GM21619 (cell line): ENCODE measurements around the gene RUNX1.

ENCODE experiments used
- ATAC-seq: cut with Tn5 transposase; IDR thresholded peaks from one replicate; pipeline ENCODE4 v1.9.1; 2021; ENCODE audit not compliant: unreplicated experiment

Gene RUNX1

DNA sequence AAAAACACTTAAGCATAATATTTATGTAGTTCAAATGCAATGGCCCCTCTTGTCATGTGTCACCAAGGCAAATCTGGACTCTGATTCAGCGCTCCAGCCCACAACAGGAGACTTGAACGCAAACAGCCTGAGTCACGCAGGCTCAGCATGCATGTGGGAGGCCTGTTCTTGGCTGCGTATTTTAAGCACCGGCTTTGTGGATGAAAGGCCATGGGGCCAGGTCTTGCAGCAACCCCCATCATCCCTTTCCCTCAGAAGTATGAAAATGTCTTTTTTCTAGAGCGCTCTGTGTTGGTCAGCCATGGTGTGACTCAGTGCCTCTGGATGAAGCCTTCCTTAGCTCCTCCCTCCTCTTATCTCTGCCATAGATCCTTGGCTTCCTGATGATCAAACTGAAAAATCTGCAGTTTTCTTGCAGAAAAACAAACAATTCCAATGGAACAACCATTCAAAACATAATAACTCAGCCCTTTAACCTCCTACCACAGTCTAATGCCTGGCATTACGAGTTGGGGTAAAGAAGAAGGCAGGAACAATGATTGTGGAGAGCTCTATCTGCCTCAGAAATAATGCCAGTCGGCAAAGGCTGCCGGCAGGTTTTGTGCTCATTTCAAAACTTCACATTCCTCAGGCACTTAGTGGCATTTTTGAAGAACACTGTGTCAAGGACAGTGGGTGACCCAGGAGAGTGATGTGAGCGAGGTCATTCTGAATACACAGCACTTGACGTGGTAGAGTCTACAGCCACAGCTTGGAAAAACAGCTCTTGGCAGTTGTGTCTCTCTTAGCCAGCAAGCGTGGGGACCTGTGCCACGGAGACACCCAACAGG is 212.8 kb downstream of the RUNX1 start:
- no peak for ATAC-seq

DNA sequence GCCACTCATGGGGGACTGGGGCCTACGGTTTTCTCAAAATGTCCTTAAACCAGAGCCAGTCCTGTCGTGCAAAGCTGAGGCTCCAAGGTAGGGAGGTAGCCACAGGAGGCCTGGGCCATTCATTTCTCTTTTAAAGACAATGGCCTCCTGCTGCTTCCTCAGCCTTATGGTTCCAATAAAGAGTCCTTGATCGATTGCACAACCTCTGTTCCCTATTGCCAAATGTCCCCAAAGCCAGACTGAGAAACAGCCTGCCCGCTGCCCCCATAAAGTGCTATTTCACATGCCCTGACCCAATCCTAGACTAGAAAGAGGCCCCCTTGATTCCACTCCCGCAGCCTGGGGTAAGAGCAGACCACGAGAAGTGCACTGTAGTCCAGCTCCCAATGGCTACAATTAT is 213.6 kb downstream of the RUNX1 start:
- ATAC-seq: no peak

DNA sequence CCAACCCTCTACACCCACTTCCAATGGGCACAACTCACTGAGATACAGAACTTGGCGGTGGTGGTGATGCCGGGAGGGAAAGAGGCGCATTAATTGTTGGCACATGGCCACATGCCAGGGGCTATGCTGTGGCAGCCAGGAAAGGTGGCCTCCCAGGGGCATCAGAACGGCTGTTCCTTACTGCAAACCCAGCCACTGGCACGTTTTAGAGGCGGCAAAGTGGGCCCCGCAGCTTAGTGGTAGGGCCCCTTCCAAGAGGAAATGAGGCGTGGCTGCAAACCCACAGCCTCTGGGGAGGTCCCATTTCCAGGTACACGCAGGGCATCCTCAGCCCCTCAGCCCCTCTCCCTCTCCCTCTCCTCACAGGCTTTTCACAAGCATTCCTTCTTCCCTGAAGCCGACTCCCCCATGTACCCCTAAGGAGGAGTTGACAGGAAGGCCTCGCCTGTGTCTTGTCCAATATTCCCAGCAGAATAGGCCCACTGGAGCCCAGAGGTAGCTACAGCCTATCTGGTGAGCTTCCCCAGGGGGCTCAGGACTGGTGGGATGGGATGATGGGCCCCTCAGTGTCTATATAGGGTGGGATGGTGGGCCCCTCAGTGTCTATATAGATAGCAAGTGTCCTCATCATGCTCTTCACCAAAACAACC is 214.1 kb downstream of the RUNX1 start:
- no peak for ATAC-seq

DNA sequence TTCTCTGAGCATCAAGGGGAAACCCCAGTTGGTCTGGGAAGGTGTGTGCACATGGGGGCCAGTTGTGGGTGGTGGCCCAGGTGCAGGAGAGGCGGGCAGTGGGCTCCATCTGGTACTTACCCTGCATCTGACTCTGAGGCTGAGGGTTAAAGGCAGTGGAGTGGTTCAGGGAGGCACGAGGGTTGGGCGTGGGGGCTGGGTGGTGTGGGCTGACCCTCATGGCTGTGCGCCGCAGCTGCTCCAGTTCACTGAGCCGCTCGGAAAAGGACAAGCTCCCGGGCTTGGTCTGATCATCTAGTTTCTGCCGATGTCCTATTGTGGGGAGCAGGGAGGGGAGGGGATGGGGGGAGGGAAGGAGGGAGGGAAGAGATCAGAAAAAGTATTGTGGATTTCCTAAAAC is 214.8 kb downstream of the RUNX1 start:
- ATAC-seq: no peak

GRCh38 chr21:34833465-34833864 is 215.6 kb downstream of the RUNX1 start:
- ATAC-seq: no peak

DNA sequence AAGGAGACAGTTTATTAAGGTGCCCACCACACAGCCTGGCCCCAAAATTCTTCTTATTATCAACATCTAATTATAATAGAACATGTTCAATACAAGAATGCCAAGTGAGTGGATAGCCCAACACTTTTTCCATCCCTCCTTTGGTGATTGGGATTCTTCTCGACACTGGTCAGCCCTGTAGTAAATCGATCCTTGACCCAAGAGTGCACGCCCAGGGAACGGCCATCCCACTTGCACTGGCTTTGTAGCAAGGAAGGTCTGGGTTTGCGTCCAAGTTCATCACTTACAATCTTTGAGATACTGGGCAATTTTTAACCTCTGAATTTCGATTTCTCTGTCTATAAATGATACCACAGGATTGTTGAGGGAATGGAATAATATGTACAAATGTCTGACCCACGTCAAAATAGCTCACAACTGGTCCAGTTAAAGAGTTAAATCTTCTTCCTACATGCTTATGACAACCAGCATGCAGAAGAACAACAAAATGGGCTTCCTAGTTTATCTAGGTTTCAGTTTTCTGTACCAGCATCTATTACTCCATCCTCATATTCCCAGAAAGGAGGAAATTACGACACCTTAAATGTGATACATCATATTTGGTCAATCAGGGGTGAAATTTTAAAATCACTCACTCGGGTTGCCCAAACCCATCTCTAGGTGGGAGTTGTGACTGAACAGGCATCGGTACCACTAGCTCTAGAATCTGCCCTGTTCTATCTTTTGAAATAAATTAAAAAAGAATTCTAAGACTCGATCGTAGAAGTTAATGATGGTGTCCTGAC is 218.5 kb downstream of the RUNX1 start:
- ATAC-seq: no peak

DNA sequence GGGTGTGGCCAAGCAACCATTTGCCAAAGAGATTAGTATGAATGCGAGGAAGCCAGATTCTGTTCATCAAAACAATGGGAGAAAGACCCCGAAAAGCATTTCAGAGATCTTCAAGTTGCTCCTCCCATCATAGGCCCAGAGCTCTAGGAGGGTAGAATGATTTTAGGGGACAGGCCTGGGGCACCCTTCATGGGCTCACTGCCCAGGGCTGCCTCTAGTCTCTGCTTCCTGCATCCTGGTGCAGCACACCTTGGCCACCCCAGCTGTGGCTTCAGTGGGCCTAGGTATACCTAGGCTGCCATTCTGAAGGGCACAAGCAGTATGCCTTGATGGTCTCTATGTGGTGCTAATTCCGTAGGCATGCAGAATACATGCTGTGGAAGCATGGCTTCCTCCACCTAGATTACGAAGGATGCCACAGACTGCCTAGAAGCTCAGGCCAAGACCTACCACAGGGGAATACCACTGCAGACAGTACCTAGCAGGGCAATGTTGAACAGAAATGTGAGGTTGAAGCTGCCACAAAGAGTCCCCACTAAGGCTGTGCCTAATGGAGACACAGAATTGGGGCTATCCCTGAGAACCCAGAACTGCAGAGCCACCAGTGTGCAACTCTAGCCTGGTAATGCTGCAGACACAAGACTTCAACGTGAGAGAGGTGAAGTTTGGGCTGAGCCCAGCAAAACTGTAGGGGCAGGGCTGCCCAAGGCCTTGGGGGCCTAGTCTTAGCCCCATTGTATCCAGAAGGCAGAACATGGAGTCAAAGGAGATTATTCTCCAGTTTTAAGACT is 221.5 kb downstream of the RUNX1 start:
- no peak for ATAC-seq

DNA sequence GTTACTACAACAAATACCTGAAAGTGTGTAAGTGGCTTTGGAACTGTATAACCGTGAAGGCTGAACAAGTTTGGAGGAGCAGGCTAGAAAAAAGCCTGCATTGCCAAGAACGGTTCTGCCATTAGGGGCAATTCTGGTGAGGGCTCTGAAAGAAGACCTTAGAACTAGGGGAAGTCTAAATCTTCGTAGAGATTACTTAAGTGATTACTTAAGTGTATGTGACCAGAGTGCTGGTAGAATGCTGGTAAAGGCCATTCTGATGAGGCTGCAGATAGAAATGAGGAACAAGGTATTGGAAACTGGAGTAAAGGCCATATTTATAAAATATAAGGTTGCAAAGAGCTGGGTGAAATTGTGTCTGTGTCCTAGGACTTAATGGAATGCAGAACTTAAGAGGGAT is 222.3 kb downstream of the RUNX1 start:
- no peak for ATAC-seq

DNA sequence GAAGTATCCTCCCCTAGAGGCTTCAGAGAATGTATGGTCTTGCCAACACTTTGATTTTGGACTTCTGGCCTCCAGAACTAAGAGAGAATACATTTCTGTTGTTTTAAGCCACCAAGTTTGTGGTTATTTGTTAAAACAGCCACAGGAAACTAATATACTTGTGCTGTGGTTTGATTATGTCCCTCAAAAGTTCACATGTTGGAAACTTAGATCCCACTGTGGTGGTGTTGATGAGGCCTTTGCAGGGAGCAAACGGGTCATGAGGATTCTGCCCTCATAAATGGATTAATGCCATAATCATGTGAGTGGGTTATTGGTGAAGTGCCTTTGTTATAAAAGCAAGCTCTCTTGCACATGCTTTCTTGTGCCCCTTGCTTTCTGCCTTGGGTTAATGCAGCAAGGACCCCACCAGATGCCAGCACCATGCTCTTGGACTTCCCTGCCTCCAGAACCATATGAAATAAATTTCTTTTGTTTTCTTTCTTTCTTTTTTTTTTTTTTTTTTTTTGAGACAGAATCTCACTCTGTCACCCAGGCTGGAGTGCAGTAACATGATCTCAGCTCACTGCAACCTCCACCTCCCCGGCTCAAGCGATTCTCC is 223.1 kb downstream of the RUNX1 start:
- ATAC-seq: no peak

DNA sequence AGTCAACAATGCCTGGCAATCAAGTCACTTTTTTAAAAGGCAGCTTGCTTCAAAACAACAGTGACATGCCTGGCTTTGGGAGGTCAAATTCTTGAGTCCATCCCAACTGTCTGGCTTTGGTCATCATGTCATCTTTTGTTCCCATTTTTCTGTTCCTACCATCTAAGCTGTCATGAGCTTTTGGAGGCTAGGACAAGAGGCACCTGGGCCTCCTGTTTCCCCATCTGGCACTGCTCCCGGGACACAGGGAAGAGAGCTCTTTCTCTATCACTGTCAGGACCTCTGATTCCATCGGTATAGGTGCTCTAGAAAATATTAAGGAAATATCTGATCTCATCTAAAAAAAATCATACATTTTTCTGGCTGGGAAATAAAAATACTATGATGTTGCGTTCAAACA is 224.0 kb downstream of the RUNX1 start:
- no peak for ATAC-seq

- ATAC-seq: no peak
Measured at GRCh38 chr21:34824314-34824713, 224.8 kb downstream of the RUNX1 start.

- no peak for ATAC-seq
Measured at GRCh38 chr21:34822942-34823341, 226.2 kb downstream of the RUNX1 start.

- ATAC-seq: no peak
Measured at GRCh38 chr21:34822168-34822567, 226.9 kb downstream of the RUNX1 start.

DNA sequence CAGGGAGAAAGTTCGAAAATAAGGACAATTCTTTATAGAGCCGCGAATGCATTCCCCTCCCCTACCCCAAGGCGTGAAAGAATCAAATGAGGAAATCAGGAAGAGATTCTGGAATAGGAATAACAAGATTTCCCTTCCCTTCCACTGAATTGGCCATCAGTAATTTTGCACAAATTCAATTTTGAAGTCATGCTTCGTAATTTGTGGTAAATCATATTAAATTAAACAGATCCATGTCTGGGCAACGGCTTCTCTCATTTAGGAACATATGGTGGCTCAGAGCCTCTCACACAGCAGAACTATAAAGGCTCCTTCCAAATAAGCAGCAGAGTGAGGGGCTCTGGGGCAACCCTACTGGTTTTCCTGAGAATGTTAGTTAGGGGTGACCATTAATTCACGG is 227.4 kb downstream of the RUNX1 start:
- no peak for ATAC-seq

GRCh38 chr21:34820051-34820450 is 229.1 kb downstream of the RUNX1 start:
- no peak for ATAC-seq

GRCh38 chr21:34819357-34819999 is 229.6 kb downstream of the RUNX1 start:
- ATAC-seq: no peak

DNA sequence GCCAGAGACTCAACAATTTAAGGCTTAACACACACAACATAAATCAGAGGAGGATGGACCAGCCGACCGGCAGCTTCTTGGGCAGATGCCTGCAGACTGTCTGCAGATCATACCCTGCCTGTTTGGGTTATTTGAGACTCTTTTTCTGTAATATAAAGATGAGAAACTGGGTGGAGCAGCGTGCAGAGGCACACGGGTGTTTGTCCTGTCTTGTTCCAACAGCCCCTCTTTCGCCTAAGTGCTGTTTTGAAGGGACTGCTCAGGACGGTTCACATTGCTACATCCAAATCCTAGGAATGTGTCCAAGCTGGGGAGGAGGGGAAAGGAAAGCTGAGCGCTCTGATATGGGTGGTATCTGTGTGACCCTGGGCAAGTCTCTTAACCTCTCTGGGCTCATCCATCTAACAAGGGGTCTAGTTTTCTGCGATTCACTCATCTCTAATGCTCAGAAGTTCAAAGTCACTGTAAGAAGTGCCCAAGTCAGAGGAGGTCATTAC is 230.4 kb downstream of the RUNX1 start:
- no peak for ATAC-seq

- no peak for ATAC-seq
Measured at GRCh38 chr21:34817821-34818661, 231.1 kb downstream of the RUNX1 start.
